Body of pancreas (tissue), 4 donors: Measurements from ENCODE around the gene TBC1D10A. TPM values are rescaled to one million over a fixed set of nuclear protein-coding genes. Genes with fewer than 3 reads are reported as not detected.
A peak's percentile ranks its signal among the peaks of the same experiment; 100 is the strongest.

Source experiments
- ATAC-seq: fragments of 150-250 bp; one replicate; pipeline ENCODE4 v1.9.1; 2016
- DNase-seq, 4 donors: peaks; one replicate each; pipeline ENCODE4 v3.0.0-alpha.2; 2019
- H3K27ac ChIP-seq, 4 donors: fragments of 200-600 bp; sonication (generic); 1 replicate in 3 of 4; 2 replicates in 1 of 4; pipeline versions ENCODE4 v1.5.1 to v1.6.1; 2016 to 2019; ENCODE audit warnings: mild to moderate bottlenecking in 1 of 4, mixed read lengths in 1 of 4, moderate library complexity in 1 of 4
- H3K27me3 ChIP-seq, 2 donors: fragments of 200-600 bp; sonication (generic); one replicate each; pipeline ENCODE4 v1.6.0; 2016; ENCODE audit warnings: mild to moderate bottlenecking in 1 of 2
- H3K36me3 ChIP-seq, 2 donors: fragments of 200-600 bp; sonication (generic); replicated peaks in 1 of 2; 2 replicates each; pipeline ENCODE4 v1.5.1; 2016; ENCODE audit warnings: low read depth in 2 of 2; ENCODE audit not compliant: insufficient read depth in 1 of 2
- H3K4me1 ChIP-seq: fragments of 200-600 bp; sonication (generic); one replicate; pipeline ENCODE4 v1.6.0; 2016
- H3K4me3 ChIP-seq, 2 donors: fragments of 200-600 bp; sonication (generic); 1 replicate in 1 of 2; 2 replicates in 1 of 2; pipeline ENCODE4 v1.5.1; 2016 to 2019
- H3K9me3 ChIP-seq, 3 donors: fragments of 200-600 bp; sonication (generic); 1 replicate in 2 of 3; 2 replicates in 1 of 3; pipeline ENCODE4 v1.5.1; 2016
- POLR2A ChIP-seq, 3 donors: fragments of 450-650 bp; IDR thresholded peaks; one replicate each; pipeline ENCODE4 v1.6.1; 2016; ENCODE audit warnings: antibody characterized with exemption in 3 of 3, mild to moderate bottlenecking in 2 of 3
- WGBS, 2 donors: methylation state at CpG; one replicate each; pipeline ENCODE4 v1.1.5; 2017; 5-methylcytosine and 5-hydroxymethylcytosine counted together
- intact Hi-C: fragments of 100-400 bp; cut with DNase I; formaldehyde crosslinking; loops from one replicate; pipeline ENCODE4 v1.15.1; 2023
- total RNA-seq, 2 donors: library from RNA; depleted of rRNA; stranded (reverse); fragments of >200 nt; gene quantifications; one replicate each; pipeline ENCODE4 v1.1.0, GENCODE V29; 2016
- TF ChIP-seq, protein P1 (sequence below), 7 experiments: fragments of 450-650 bp in 4 of 7; fragments of 200-600 bp in 3 of 7; sonication (generic) in 3 of 7; IDR thresholded peaks; one replicate each; pipeline ENCODE4 v1.5.1; 2016 to 2019; ENCODE audit warnings: antibody characterized with exemption in 7 of 7

Gene TBC1D10A
- total RNA-seq, 2 donors from 2014 or later = 4.3 to 15.0 TPM

GRCh38 chr22:30308518-30309230 lies 18.1 kb downstream of the TBC1D10A start:
- TF ChIP-seq POLR2A (IDR thresholded peaks at IDR 0.05) = no peak
- TF ChIP-seq, protein P1, sequence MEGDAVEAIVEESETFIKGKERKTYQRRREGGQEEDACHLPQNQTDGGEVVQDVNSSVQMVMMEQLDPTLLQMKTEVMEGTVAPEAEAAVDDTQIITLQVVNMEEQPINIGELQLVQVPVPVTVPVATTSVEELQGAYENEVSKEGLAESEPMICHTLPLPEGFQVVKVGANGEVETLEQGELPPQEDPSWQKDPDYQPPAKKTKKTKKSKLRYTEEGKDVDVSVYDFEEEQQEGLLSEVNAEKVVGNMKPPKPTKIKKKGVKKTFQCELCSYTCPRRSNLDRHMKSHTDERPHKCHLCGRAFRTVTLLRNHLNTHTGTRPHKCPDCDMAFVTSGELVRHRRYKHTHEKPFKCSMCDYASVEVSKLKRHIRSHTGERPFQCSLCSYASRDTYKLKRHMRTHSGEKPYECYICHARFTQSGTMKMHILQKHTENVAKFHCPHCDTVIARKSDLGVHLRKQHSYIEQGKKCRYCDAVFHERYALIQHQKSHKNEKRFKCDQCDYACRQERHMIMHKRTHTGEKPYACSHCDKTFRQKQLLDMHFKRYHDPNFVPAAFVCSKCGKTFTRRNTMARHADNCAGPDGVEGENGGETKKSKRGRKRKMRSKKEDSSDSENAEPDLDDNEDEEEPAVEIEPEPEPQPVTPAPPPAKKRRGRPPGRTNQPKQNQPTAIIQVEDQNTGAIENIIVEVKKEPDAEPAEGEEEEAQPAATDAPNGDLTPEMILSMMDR (IDR thresholded peaks at IDR 0.05) = no peak
- Histone ChIP-seq H3K27me3 (no peaks in the 10 kb centered on the region), H3K27ac (peak overlapping the region in 3 of 4 donors; percentile 83 to 91 (median 85)), H3K4me3 (no peak overlapping the region), H3K4me1 (peaks cover 88% of the 10 kb centered on the region), H3K9me3 (no peaks in the 10 kb centered on the region), H3K36me3 (no peaks in the 10 kb centered on the region)
- WGBS, 2 donors = 54 to 69% methylated on average over 5 of the region's 5 CpGs
- intact Hi-C loops = no loop called here
- ATAC-seq (no peak), DNase-seq (peak in 1 of 4 donors; percentile 34)

- WGBS, 2 donors = 74 to 78% methylated on average over 2 of the region's 2 CpGs
- H3K27ac ChIP-seq = peak overlapping the region in 2 of 4 donors; percentile 83 to 91
These were observed 18.6 kb downstream of the TBC1D10A start for GRCh38 chr22:30308093-30308492.

DNA sequence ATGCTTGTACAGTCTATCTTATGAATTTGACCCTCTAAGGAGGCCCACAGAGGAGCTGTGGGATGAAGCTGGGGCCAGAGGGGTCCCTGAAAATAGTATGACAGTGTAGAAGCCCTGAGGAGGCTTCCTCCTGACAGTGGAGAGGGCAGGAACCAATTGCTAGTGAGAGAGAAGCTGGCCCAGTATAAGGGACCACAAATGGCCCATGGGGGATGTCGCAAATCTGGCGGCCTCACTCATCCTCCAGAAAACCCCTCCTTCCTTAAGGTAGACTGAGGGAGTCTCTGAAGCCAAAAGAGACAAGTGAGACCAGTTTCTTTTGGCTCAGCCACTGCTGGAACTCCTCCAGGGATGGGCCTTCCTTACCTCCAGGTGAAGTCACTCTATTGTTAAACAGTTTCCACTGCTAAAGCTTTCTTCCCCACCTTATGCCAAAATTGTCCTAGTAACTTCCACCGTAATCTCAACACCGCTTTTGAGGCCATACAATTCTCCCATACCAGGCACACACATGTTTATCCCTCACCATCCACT lies 19.6 kb downstream of the TBC1D10A start:
- Histone ChIP-seq H3K9me3 (no peaks in the 10 kb centered on the region), H3K4me3 (no peak overlapping the region), H3K27me3 (no peaks in the 10 kb centered on the region), H3K27ac (peak overlapping the region in 1 of 4 donors; percentile 21), H3K4me1 (peaks cover 93% of the 10 kb centered on the region), H3K36me3 (no peaks in the 10 kb centered on the region)
- ATAC-seq (no peak), DNase-seq (no peak)
- TF ChIP-seq, protein P1 (IDR thresholded peaks at IDR 0.05) = no peak
- no peak for TF ChIP-seq POLR2A (IDR thresholded peaks at IDR 0.05)
- 75 to 92% methylated on average over 4 of the region's 4 CpGs for WGBS, 2 donors
- intact Hi-C loops = no loop called here

More at GRCh38 chr22:30308093-30308492, 18.6 kb downstream of the TBC1D10A start:
- no peak for TF ChIP-seq POLR2A (IDR thresholded peaks at IDR 0.05)
- TF ChIP-seq, protein P1 (IDR thresholded peaks at IDR 0.05) = no peak
- Histone ChIP-seq H3K4me1 (peaks cover 93% of the 10 kb centered on the region), H3K4me3 (no peak overlapping the region), H3K9me3 (no peaks in the 10 kb centered on the region), H3K36me3 (no peaks in the 10 kb centered on the region), H3K27me3 (no peaks in the 10 kb centered on the region)
- no peak for ATAC-seq
- no peak for DNase-seq
- intact Hi-C loops = no loop called here

DNA sequence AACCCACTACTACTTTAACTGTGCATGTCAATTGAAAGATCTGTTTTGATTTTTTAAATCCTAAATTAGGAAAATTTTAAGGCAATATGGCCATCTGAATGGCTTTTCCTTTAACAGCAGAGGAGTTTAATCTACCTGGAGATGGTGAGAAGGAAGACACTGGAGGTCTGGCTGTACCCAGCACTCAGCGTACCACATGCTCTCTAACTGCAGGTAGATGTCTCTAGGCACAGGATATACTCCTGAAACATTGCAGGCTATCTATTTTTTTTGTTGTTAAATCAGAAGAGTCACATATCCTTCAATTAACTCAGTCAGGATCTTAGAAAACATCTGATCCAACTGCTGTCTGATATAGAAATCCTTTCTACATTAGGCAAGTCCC lies 20.1 kb downstream of the TBC1D10A start:
- Histone ChIP-seq H3K36me3 (no peaks in the 10 kb centered on the region), H3K27ac (peak overlapping the region in 2 of 4 donors; percentile 68 to 79), H3K4me3 (no peak overlapping the region), H3K9me3 (no peaks in the 10 kb centered on the region), H3K4me1 (peaks cover 93% of the 10 kb centered on the region), H3K27me3 (no peaks in the 10 kb centered on the region)
- intact Hi-C loops = no loop called here
- no peak for DNase-seq
- ATAC-seq = no peak
- 82 to 96% methylated on average over 1 of the region's 1 CpG for WGBS, 2 donors
- TF ChIP-seq, protein P1 (IDR thresholded peaks at IDR 0.05) = no peak
- TF ChIP-seq POLR2A (IDR thresholded peaks at IDR 0.05) = no peak
